Panc1 (cell line): ENCODE measurements around the gene MRPL39. TPM values are rescaled to one million over a fixed set of nuclear protein-coding genes. Genes with fewer than 3 reads are reported as not detected.

ENCODE experiments used
- ATAC-seq: fragments of 200-7000 bp; cut with Tn5 transposase; 2 replicates; pipeline ENCODE4 v1.9.1; 2020; ENCODE audit warnings: mild to moderate bottlenecking, moderate library complexity
- BruUV-seq: library from RNA; stranded (reverse); fragments of 400-500 nt; replicated peaks from 2 replicates; lab custom pipeline; 2021; lab: Mats Ljungman, UMichigan
- CTCF ChIA-PET: fragments of 300-600 bp; sonication (Branson Sonifier 250); formaldehyde crosslinking; loops from one replicate; lab custom pipeline; 2022; ENCODE audit warnings: antibody characterized with exemption; lab: Charles Lee
- POLR2A ChIA-PET: fragments of 300-600 bp; sonication (Branson Sonifier 250); formaldehyde crosslinking; loops from one replicate; lab custom pipeline; 2022; ENCODE audit warnings: antibody characterized with exemption; lab: Charles Lee
- DNase-seq: peaks from one replicate; pipeline ENCODE4 v3.0.0-alpha.2; 2010; ENCODE audit warnings: low read depth, low spot score
- H3K27ac ChIP-seq: 2 replicates; pipeline ENCODE4 v1.5.1; 2011; ENCODE audit warnings: mild to moderate bottlenecking, low read length, inconsistent platforms
- H3K27me3 ChIP-seq: fragments of 200-500 bp; sonication (Bioruptor generic); 2 replicates; pipeline ENCODE4 v1.6.0; 2014; ENCODE audit warnings: low read length, inconsistent platforms; ENCODE audit not compliant: control insufficient read depth, insufficient read depth
- H3K36me3 ChIP-seq: fragments of 200-500 bp; sonication (Bioruptor generic); 2 replicates; pipeline ENCODE4 v1.5.1; 2014; ENCODE audit warnings: inconsistent platforms, mild to moderate bottlenecking, low read length, moderate library complexity; ENCODE audit not compliant: control insufficient read depth, insufficient read depth
- H3K4me1 ChIP-seq: 2 replicates; pipeline ENCODE4 v1.5.1; 2011; ENCODE audit warnings: inconsistent platforms, mild to moderate bottlenecking, low read length, moderate library complexity; ENCODE audit not compliant: control insufficient read depth, insufficient read depth
- H3K4me3 ChIP-seq, 2 experiments: 2 replicates each; pipeline ENCODE4 v1.5.1; 2011 to 2012; ENCODE audit warnings: low read depth in 2 of 2, low read length in 2 of 2, mild to moderate bottlenecking in 2 of 2, inconsistent platforms in 1 of 2, moderate library complexity in 1 of 2
- H3K9me3 ChIP-seq: fragments of 200-500 bp; sonication (Bioruptor generic); 2 replicates; pipeline ENCODE4 v1.5.1; 2014; ENCODE audit warnings: low read depth, mild to moderate bottlenecking, inconsistent platforms, low read length, moderate library complexity; ENCODE audit not compliant: control insufficient read depth, insufficient read depth
- POLR2AphosphoS5 ChIP-seq: IDR thresholded peaks from 2 replicates; pipeline ENCODE4 v1.6.1; 2012; ENCODE audit warnings: mild to moderate bottlenecking, low read depth, low read length, moderate library complexity
- SIN3A ChIP-seq: IDR thresholded peaks from 2 replicates; pipeline ENCODE4 v1.6.1; 2012; ENCODE audit warnings: low read depth, mild to moderate bottlenecking, low read length, moderate library complexity, borderline replicate concordance; ENCODE audit not compliant: insufficient read depth
- TCF7L2 ChIP-seq: IDR thresholded peaks from 2 replicates; pipeline ENCODE4 v1.6.1; 2011; ENCODE audit warnings: mild to moderate bottlenecking, low read depth, low read length, inconsistent platforms
- in situ Hi-C: cut with HindIII; loops from 2 replicates; pipeline ENCODE4 v1.10.0; 2016; ENCODE audit warnings: low sequenced_read_pairs, low pct_unique_long_range_greater_than_20kb
- intact Hi-C: fragments of 100-400 bp; cut with micrococcal nuclease; formaldehyde crosslinking; loops from one replicate; pipeline ENCODE4 v1.10.0; 2022; ENCODE audit not compliant: unreplicated experiment
- total RNA-seq: library from RNA; stranded (reverse); gene quantifications from one replicate; pipeline ENCODE4 v1.2.1, GENCODE V29; 2021; ENCODE audit not compliant: unreplicated experiment
- TF ChIP-seq, protein P1 (sequence below), 2 experiments: IDR thresholded peaks; 2 replicates each; pipeline ENCODE4 v1.6.1; 2011 to 2012; ENCODE audit warnings: low read depth in 2 of 2, control low read depth in 1 of 2, low read length in 1 of 2, mild to moderate bottlenecking in 1 of 2, moderate library complexity in 1 of 2; ENCODE audit not compliant: insufficient read depth in 1 of 2
- TF ChIP-seq, protein P2 (sequence below): fragments of 450-650 bp; IDR thresholded peaks from 2 replicates; pipeline ENCODE4 v1.5.1; 2017; ENCODE audit warnings: mild to moderate bottlenecking

The MRPL39 gene
- total RNA-seq, 1 experiment from 2014 or later = 24.7 TPM

DNA sequence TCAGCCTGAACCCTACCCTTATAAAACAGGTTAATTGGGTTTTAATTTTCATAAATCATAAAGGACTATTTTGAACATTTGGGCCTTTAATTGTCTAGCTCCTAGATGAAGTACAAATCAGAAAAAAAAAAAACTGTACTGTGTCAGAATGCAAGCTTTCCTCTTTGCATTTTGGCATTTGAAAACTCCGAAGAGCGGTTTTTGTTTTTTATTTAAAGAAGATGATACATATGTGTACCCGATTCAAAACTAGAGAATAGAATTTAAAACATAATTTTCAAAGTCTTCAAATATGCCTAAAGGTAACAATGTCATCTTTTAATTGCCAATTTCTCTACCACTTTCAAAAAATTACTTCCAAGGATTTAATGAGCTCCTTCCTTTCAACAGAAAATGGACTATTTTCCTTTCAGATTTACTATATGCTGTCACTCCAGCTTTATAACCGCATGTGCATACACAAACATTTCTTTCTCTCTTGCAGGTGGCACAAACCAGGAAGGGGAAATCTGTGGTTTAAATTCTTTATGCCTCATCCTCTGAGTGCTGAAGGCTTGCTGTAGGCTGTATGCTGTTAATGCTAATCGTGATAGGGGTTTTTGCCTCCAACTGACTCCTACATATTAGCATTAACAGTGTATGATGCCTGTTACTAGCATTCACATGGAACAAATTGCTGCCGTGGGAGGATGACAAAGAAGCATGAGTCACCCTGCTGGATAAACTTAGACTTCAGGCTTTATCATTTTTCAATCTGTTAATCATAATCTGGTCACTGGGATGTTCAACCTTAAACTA is 33.7 kb downstream of the MRPL39 start:
- peak overlapping the region; percentile 69 for H3K27ac ChIP-seq
- CTCF ChIA-PET = no interaction called here
- no peaks in the 10 kb centered on the region for H3K9me3 ChIP-seq
- peak; percentile 74 for DNase-seq
- H3K4me1 ChIP-seq = peaks cover 13% of the 10 kb centered on the region
- in situ Hi-C loops = no loop called here
- BruUV-seq = no TSS peak
- peak; percentile 98 for ATAC-seq
- H3K4me3 ChIP-seq = no peak overlapping the region
- TF ChIP-seq, protein P1, sequence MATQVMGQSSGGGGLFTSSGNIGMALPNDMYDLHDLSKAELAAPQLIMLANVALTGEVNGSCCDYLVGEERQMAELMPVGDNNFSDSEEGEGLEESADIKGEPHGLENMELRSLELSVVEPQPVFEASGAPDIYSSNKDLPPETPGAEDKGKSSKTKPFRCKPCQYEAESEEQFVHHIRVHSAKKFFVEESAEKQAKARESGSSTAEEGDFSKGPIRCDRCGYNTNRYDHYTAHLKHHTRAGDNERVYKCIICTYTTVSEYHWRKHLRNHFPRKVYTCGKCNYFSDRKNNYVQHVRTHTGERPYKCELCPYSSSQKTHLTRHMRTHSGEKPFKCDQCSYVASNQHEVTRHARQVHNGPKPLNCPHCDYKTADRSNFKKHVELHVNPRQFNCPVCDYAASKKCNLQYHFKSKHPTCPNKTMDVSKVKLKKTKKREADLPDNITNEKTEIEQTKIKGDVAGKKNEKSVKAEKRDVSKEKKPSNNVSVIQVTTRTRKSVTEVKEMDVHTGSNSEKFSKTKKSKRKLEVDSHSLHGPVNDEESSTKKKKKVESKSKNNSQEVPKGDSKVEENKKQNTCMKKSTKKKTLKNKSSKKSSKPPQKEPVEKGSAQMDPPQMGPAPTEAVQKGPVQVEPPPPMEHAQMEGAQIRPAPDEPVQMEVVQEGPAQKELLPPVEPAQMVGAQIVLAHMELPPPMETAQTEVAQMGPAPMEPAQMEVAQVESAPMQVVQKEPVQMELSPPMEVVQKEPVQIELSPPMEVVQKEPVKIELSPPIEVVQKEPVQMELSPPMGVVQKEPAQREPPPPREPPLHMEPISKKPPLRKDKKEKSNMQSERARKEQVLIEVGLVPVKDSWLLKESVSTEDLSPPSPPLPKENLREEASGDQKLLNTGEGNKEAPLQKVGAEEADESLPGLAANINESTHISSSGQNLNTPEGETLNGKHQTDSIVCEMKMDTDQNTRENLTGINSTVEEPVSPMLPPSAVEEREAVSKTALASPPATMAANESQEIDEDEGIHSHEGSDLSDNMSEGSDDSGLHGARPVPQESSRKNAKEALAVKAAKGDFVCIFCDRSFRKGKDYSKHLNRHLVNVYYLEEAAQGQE (IDR thresholded peaks at IDR 0.05; ENCODE audit: insufficient read depth in 1 of 2, low read depth in 2 of 2, low read length in 1 of 2) = no peak
- no peak for TF ChIP-seq SIN3A
- TF ChIP-seq, protein P2, sequence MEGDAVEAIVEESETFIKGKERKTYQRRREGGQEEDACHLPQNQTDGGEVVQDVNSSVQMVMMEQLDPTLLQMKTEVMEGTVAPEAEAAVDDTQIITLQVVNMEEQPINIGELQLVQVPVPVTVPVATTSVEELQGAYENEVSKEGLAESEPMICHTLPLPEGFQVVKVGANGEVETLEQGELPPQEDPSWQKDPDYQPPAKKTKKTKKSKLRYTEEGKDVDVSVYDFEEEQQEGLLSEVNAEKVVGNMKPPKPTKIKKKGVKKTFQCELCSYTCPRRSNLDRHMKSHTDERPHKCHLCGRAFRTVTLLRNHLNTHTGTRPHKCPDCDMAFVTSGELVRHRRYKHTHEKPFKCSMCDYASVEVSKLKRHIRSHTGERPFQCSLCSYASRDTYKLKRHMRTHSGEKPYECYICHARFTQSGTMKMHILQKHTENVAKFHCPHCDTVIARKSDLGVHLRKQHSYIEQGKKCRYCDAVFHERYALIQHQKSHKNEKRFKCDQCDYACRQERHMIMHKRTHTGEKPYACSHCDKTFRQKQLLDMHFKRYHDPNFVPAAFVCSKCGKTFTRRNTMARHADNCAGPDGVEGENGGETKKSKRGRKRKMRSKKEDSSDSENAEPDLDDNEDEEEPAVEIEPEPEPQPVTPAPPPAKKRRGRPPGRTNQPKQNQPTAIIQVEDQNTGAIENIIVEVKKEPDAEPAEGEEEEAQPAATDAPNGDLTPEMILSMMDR = no peak
- intact Hi-C loops = no loop called here
- H3K27me3 ChIP-seq = no peaks in the 10 kb centered on the region
- H3K36me3 ChIP-seq = no peaks in the 10 kb centered on the region
- POLR2A ChIA-PET = no interaction called here

- TF ChIP-seq, protein P2 = no peak
- TF ChIP-seq, protein P1 (IDR thresholded peaks at IDR 0.05; ENCODE audit: insufficient read depth in 1 of 2, low read depth in 2 of 2, low read length in 1 of 2) = no peak
- no peak for TF ChIP-seq POLR2AphosphoS5
- TF ChIP-seq SIN3A = no peak
- no peak for TF ChIP-seq TCF7L2
- Histone ChIP-seq H3K4me3 (no peak overlapping the region), H3K27ac (peak overlapping the region; percentile 69), H3K27me3 (no peaks in the 10 kb centered on the region), H3K9me3 (no peaks in the 10 kb centered on the region), H3K36me3 (no peaks in the 10 kb centered on the region), H3K4me1 (peaks cover 13% of the 10 kb centered on the region)
- in situ Hi-C loops (no loop called here), intact Hi-C loops (no loop called here)
- CTCF ChIA-PET = interaction anchor here (0.6 kb wide), 1 partner anchor 9 kb away, joined by 3 read pairs; no protein-coding TSS in a partner anchor
- DNase-seq = no peak
- BruUV-seq = no TSS peak
- ATAC-seq = no peak
- POLR2A ChIA-PET = no interaction called here
Measured at GRCh38 chr21:25572861-25573310, 34.4 kb downstream of the MRPL39 start.
